Effector memory CD4-positive, alpha-beta T cell (primary cell): Measurements from ENCODE around the gene OTOS.
A peak's percentile ranks its signal among the peaks of the same experiment; 100 is the strongest.

ENCODE experiments used
- DNase-seq, 3 donors: peaks; one replicate each; pipeline ENCODE4 v3.0.0-alpha.2; 2020
- H3K27ac ChIP-seq: 2 replicates; pipeline ENCODE4 v1.7.0; 2013; ENCODE audit warnings: mild to moderate bottlenecking, low read length, moderate library complexity; ENCODE audit not compliant: insufficient read depth, poor library complexity, severe bottlenecking
- H3K27me3 ChIP-seq: replicated peaks from 2 replicates; pipeline ENCODE4 v1.7.0; 2013; ENCODE audit warnings: mild to moderate bottlenecking, low read length; ENCODE audit not compliant: insufficient read depth, control insufficient read depth, poor library complexity, severe bottlenecking
- H3K36me3 ChIP-seq: 2 replicates; pipeline ENCODE4 v1.7.0; 2013; ENCODE audit warnings: mild to moderate bottlenecking, low read length, moderate library complexity; ENCODE audit not compliant: control insufficient read depth, insufficient read depth
- H3K4me1 ChIP-seq: 2 replicates; pipeline ENCODE4 v1.7.0; 2013; ENCODE audit warnings: low read length, mild to moderate bottlenecking; ENCODE audit not compliant: control insufficient read depth, insufficient read depth, poor library complexity, severe bottlenecking
- H3K4me3 ChIP-seq: 2 replicates; pipeline ENCODE4 v1.7.0; 2013; ENCODE audit warnings: low read length, low read depth, mild to moderate bottlenecking; ENCODE audit not compliant: insufficient read depth, poor library complexity, severe bottlenecking
- H3K9me3 ChIP-seq: 2 replicates; pipeline ENCODE4 v1.7.0; 2013; ENCODE audit warnings: mild to moderate bottlenecking, low read length, moderate library complexity; ENCODE audit not compliant: control insufficient read depth

Gene OTOS

DNA sequence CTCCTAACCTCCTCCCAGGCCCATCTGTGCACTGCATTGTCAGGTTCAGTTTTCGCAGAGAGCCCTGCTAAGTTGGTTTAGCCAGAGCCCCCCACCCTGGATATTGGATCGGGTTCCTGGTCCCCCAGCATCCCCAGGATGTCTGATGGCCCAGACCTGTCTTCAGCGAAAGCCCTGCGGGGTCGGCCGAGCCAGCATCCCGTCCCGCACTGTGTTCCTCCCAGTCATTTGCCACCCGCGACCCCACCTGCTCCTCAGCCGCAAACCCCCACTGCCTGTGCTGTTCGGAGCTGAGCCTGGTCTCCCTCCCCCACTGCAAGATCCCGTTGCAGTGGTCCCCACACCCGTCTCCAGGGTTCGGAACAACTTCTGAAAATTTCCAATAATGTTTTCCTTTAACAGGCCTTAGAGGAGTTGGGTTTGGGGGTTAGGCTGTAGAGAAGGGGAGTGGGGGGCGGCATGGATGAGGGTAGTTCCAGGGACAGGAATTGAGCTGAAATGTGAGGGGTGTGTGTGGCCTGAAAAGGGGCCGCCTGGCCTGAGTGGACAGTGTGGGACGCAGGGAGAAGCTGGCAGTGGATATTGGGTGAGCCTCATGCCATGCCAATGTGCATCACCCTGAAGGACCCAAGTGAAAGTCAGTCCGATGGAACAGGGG is 2.7 kb downstream of the OTOS start:
- Histone ChIP-seq H3K27me3 (no peaks in the 10 kb centered on the region), H3K4me3 (no peak overlapping the region), H3K9me3 (no peaks in the 10 kb centered on the region), H3K4me1 (peaks cover 11% of the 10 kb centered on the region), H3K36me3 (peaks cover 11% of the 10 kb centered on the region), H3K27ac (no peak overlapping the region)
- no peak for DNase-seq

DNA sequence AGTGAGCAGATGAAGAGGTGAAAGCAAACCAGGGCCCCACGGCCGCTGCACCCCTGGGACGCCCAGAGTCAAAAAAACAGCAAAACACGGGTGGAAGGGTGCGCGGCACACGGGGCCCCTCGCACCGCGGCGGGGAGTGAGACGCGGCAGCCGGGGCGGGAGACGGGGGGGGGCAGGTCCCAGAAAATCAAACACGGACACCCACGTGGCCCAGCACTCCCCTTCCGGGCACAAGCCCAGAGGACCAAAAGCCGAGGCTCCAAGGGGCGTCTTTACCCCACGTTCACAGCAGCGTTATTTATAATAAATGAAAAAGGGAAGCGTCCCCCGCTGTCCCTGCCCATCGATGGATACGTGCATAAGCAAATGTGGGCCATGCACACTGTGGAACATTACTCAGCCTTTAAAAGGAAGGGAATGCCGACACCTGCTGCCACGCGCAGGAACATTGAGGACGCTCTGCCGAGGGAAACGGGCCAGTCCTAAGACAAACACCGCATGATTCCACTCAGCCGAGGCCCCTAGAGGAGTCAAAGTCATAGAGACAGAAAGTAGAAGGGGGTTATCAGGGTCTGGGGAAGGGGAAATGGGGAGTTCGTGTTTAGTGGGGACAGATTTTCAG is 3.7 kb downstream of the OTOS start:
- H3K4me3 ChIP-seq: peak overlapping the region; percentile 97
- peaks cover 20% of the 10 kb centered on the region for H3K36me3 ChIP-seq
- peak in 1 of 3 donors; percentile 17 for DNase-seq
- peak overlapping the region; percentile 56 for H3K27ac ChIP-seq
- H3K27me3 ChIP-seq: no peaks in the 10 kb centered on the region
- H3K4me1 ChIP-seq: peaks cover 11% of the 10 kb centered on the region
- no peaks in the 10 kb centered on the region for H3K9me3 ChIP-seq

DNA sequence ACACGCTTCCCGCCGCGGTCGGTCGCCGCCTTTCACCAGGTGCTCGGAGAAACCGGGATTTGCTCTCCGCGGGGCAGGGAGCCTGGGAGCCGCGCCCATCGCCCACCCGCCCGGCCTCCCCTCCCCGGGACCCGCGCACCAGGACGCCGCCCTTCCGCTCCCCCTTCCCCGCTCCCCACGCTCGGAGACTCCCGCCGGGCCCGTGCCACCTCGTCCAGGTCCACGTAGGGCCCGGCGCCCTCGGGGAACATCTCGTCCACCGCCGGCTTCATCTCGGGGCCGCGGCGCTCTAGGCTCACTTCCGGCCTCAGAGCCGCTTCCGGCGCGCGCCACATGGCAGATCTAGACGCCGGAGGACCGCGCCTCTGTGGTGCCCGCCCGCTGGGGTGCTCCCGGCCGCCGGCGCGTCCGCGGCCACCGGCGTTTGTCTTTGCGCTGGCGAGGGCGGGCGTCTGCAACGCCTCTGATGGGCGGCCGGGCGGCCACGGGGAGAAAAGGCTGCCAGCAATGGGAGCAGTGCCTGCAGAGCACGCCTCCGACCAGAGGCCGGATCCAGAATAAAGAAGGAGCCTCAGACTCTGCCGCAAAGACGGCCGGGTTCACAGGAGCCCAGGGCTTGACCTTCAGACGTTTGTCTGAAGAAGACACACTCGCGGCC is 4.3 kb downstream of the OTOS start, which contains the start of gene COPS9:
COPS9 (minus strand) TSS at position 293 of the 658 bp plus-strand sequence; CDS start at position 272, 21 bp downstream.
- H3K9me3 ChIP-seq: no peaks in the 10 kb centered on the region
- peaks cover 11% of the 10 kb centered on the region for H3K4me1 ChIP-seq
- H3K36me3 ChIP-seq: peaks cover 26% of the 10 kb centered on the region
- peak; percentile 63 to 74 (median 73) for DNase-seq
- H3K27ac ChIP-seq: peak within 1 kb of the TSS; percentile 56
- no peaks in the 10 kb centered on the region for H3K27me3 ChIP-seq
- H3K4me3 ChIP-seq: peak within 1 kb of the TSS; percentile 97

DNA sequence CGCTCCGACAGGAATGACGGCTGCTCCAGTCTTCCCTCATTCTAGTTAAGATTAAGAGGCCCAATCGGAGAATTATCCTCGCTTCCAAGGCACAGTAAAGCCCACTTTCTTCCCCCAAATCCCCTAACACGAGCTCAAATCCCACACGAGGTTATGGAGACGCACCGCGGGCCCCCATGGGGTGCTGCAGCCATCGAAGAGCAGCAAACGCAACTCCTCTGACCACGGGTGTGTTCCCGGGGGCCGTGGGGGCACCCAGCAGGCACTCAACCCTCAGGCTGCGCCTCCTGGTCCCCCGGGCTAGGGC is 4.8 kb downstream of the OTOS start:
- no peaks in the 10 kb centered on the region for H3K9me3 ChIP-seq
- H3K4me3 ChIP-seq: peak overlapping the region; percentile 97
- no peaks in the 10 kb centered on the region for H3K27me3 ChIP-seq
- peaks cover 31% of the 10 kb centered on the region for H3K36me3 ChIP-seq
- DNase-seq: no peak
- peaks cover 11% of the 10 kb centered on the region for H3K4me1 ChIP-seq
- H3K27ac ChIP-seq: peak overlapping the region; percentile 56

DNA sequence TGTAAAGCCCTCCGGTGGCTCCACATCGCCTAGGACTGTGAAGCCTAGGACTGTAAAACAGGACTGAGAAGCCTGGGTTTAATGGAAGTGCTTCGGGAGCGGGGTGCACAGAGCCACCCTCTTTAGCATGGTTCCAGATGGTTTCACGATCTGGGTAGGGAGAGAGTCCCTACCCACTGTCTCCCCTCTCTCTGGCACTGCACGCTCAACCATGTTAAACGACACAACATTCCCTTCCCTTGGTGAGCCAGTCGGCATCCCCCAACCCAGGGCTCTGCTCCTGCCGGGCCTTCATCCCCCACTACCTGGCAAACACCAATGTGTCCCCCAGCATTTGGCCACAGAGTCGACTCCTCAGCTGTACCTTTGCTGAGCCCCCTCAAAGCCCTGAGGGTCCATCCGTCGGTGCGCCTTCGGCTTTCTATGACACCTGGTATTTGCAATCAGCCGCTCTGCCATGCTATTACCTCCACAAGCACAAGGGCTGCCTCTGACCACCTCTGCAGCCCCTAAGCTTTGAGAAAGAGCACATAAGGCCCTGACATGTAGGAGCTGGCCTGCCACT is 5.4 kb downstream of the OTOS start:
- H3K27ac ChIP-seq: peak overlapping the region; percentile 56

DNA sequence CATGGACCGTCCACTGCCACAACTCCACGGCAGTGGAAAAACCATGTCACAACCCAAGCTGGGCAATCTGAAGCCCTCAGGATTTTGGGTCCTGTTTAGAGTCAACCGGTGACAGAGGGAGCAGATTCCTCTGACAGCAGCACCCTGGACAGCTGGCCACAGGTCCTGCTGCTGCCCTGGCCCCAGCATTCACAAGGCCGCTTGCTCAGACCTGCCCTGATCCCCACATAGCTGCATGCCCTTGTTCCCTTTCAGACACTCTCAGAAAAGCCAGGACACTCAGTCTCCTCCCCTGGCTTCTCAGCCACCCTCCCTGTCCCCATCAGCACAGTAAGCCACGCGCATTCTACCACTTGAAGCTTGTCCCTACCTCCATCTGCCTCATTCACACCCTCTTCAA is 6.0 kb downstream of the OTOS start:
- peaks cover 43% of the 10 kb centered on the region for H3K36me3 ChIP-seq
- no peak overlapping the region for H3K4me3 ChIP-seq

More for the DNA sequence above, 5.4 kb downstream of the OTOS start:
- peaks cover 11% of the 10 kb centered on the region for H3K4me1 ChIP-seq
- no peak for DNase-seq
- peak overlapping the region; percentile 97 for H3K4me3 ChIP-seq
- H3K9me3 ChIP-seq: no peaks in the 10 kb centered on the region
- no peaks in the 10 kb centered on the region for H3K27me3 ChIP-seq
- H3K36me3 ChIP-seq: peaks cover 37% of the 10 kb centered on the region

DNA sequence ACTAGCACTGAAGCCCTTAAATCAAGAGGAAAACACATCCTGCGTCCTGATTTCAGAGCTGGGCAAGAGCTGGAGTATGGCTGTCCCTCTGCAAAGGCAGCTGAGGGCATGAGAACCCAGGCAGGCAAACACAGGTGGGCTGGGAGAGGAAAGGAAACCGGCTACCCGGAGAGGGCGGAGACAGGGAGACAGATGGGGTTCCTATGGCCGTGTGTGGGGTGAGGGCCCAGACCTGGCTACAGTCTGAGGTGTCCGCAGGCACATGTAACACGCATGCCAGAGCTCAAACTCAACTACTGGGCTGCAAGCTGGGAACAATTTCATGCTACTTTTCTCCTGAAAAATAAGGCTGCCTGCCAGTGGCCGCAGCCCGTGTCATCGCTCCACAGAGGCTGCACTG is 7.1 kb downstream of the OTOS start:
- H3K9me3 ChIP-seq: no peaks in the 10 kb centered on the region
- no peaks in the 10 kb centered on the region for H3K27me3 ChIP-seq
- DNase-seq: no peak
- no peak overlapping the region for H3K27ac ChIP-seq
- peaks cover 53% of the 10 kb centered on the region for H3K36me3 ChIP-seq
- no peak overlapping the region for H3K4me3 ChIP-seq
- peaks cover 11% of the 10 kb centered on the region for H3K4me1 ChIP-seq

More for the DNA sequence above, 6.0 kb downstream of the OTOS start:
- DNase-seq: no peak
- Histone ChIP-seq H3K27me3 (no peaks in the 10 kb centered on the region), H3K27ac (no peak overlapping the region), H3K4me1 (peaks cover 11% of the 10 kb centered on the region), H3K9me3 (no peaks in the 10 kb centered on the region)

DNA sequence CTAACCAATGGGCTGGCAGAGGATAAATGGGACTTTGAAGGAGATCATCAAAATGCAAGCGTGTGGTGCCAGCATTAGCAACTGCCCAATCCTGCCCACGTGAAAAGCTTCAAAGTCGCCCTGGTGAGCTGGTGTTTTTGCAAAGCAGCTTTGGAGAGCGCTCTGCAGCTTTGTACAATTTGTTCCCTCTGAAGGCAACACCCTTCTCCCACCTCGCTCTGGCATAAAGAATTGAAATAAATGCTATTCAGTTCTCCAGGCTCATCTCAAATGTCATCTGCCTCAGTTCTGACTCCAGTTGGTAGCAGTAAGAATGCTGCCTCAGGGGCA is 7.8 kb downstream of the OTOS start:
- Histone ChIP-seq H3K9me3 (no peaks in the 10 kb centered on the region), H3K4me3 (no peak overlapping the region), H3K36me3 (peaks cover 61% of the 10 kb centered on the region), H3K27ac (no peak overlapping the region), H3K27me3 (no peaks in the 10 kb centered on the region), H3K4me1 (peaks cover 11% of the 10 kb centered on the region)
- DNase-seq: no peak

DNA sequence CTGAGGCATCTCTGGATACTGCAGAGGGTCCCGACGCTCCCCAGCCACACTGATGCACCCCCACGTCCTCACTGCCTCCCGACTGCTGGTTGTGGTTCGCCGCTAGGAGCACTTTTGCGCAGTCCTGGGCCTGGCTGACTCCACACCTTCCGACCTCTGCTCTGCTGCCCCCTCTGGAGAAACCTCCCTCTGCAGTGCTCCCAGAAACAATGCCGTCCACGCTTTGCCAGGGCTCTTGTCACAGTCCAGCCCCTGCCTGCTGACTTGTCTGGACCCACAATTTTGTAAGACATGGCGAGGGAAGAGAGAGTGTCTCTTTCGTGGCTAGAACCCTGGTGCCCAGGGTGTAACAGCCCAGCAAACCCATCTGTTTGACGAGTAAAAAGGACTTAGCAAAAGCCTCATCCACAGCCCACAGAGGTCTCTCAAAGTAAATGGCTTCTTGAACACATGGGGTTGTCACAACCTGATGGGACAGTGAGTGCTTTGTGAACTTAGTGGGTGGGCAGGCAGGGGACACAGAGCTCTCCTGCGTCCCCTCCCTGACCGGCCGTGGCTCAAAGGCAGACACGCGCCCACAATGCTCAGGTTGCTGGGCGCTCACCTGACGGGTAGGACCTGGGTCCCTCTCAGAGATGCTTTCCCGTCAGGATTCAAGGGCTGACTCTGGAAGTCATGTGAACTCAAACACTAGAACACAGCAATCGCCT is 8.4 kb downstream of the OTOS start:
- H3K27ac ChIP-seq: no peak overlapping the region
- no peaks in the 10 kb centered on the region for H3K27me3 ChIP-seq
- no peak for DNase-seq
- peaks cover 10% of the 10 kb centered on the region for H3K4me1 ChIP-seq
- no peak overlapping the region for H3K4me3 ChIP-seq
- H3K9me3 ChIP-seq: no peaks in the 10 kb centered on the region
- peaks cover 63% of the 10 kb centered on the region for H3K36me3 ChIP-seq
